A549 treated with AZD9567 at 1 μM for 4 hours (cell line): Measurements from ENCODE around the gene TPK1. TPM values are rescaled to one million over a fixed set of nuclear protein-coding genes. Genes with fewer than 3 reads are reported as not detected.

Experiments used
- total RNA-seq: library from RNA; stranded (reverse); fragments of 200-300 nt; extraction: Qiagen RNA extraction; gene quantifications from 5 replicates; pipeline ENCODE4 v1.2.3, GENCODE V29; 2022; ENCODE audit not compliant: insufficient read depth

The TPK1 gene
- total RNA-seq: 1.8 to 3.4 TPM (median 2.7 TPM) in 5 replicates

GRCh38 chr7:144835652-144836544 is at the start of gene TPK1:
Gene TPK1, minus strand, starts transcription at chr7:144836053. Its CDS starts 451 bp downstream, at chr7:144835602.

GRCh38 chr7:144403649-144404061 is 432.2 kb downstream of the TPK1 start, which contains the start of gene NOBOX:
Gene NOBOX, minus strand, starts transcription at chr7:144403693.

